Peyer's patch (tissue), 4 donors: ENCODE results near the gene RBM20.

Source experiments
- CTCF ChIP-seq, 6 experiments: fragments of 450-650 bp in 4 of 6; fragments of 200-600 bp in 2 of 6; sonication (generic) in 1 of 6; IDR thresholded peaks; one replicate each; pipeline ENCODE4 v1.5.1; 2017 to 2019; ENCODE audit warnings: antibody characterized with exemption in 6 of 6, mild to moderate bottlenecking in 3 of 6, moderate library complexity in 1 of 6
- POLR2A ChIP-seq, 2 donors: fragments of 450-650 bp; IDR thresholded peaks; one replicate each; pipeline ENCODE4 v1.5.1; 2017; ENCODE audit warnings: antibody characterized with exemption in 2 of 2, mild to moderate bottlenecking in 2 of 2, moderate library complexity in 2 of 2

- TF ChIP-seq CTCF (IDR thresholded peaks at IDR 0.05): no peak
- no peak for TF ChIP-seq POLR2A (IDR thresholded peaks at IDR 0.05)
Observed at GRCh38 chr10:110827410-110827809, 183.3 kb downstream of the RBM20 start.
